ENCODE results near the gene RPTOR. TPM values are rescaled to one million over a fixed set of nuclear protein-coding genes. Genes with fewer than 3 reads are reported as not detected.

Gene RPTOR
- total RNA-seq, 4 donors from 2014 or later: 47.6 to 56.9 (median 55.4) TPM

DNA sequence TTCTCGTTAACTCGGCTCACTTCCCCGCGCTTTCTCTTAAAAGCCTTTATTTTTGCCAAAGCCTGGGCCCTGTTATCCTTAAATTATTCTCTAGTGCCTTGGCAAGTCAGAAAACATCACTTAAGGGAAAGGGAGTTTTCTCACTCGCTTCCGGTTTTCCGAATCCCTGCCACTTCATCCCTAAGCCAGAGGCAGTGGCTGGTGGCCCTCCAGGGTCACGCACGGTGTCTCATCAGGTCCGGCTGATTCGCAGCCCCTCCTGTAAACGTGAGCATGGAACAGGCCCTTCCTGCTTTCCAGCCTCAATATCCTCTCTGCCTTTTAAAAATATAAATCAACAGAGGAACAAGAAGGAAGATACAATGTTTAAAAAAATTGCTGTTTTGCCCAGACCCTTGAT lies 304.5 kb downstream of the RPTOR start:
- peaks cover 0 to 14% of the 10 kb centered on the region in 2 donors for H3K36me3 ChIP-seq

DNA sequence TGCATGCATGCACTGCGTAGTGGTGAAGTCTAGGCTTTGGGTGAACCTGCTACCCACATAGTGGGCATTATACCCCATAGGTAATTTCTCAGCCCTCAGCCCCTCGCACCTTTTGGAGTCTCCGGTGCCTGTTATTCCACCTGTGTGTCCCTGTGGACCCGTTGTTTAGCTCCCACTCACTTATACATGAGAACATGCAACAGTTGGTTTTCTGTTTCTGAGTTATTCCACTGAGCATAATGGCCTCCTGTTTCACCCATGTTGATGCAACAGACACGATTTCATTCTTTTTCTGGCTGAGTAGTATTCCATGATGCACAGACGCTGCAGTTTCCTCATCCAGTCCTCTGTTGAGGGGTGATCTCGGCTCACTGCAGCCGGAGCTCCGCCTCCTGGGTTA lies 305.5 kb downstream of the RPTOR start:
- ATAC-seq: no peak

More for the DNA sequence above, 304.5 kb downstream of the RPTOR start:
- Histone ChIP-seq H3K27me3 (no peaks in the 10 kb centered on the region), H3K4me1 (peaks cover 11 to 20% of the 10 kb centered on the region in 2 donors), H3K9me3 (no peaks in the 10 kb centered on the region), H3K27ac (no peak overlapping the region), H3K4me3 (no peak overlapping the region)
- intact Hi-C loops (cut with DNase I; ENCODE audit: low total_unique reads): no loop called here
- DNase-seq: peak in 1 of 2 donors; percentile 2
- TF ChIP-seq, protein P1, sequence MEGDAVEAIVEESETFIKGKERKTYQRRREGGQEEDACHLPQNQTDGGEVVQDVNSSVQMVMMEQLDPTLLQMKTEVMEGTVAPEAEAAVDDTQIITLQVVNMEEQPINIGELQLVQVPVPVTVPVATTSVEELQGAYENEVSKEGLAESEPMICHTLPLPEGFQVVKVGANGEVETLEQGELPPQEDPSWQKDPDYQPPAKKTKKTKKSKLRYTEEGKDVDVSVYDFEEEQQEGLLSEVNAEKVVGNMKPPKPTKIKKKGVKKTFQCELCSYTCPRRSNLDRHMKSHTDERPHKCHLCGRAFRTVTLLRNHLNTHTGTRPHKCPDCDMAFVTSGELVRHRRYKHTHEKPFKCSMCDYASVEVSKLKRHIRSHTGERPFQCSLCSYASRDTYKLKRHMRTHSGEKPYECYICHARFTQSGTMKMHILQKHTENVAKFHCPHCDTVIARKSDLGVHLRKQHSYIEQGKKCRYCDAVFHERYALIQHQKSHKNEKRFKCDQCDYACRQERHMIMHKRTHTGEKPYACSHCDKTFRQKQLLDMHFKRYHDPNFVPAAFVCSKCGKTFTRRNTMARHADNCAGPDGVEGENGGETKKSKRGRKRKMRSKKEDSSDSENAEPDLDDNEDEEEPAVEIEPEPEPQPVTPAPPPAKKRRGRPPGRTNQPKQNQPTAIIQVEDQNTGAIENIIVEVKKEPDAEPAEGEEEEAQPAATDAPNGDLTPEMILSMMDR (IDR thresholded peaks at IDR 0.05 in 4 of 5, conservative IDR thresholded peaks at IDR 0.05 in 1 of 5): no peak
- no peak for TF ChIP-seq POLR2A (IDR thresholded peaks at IDR 0.05)
- in situ Hi-C loops (cut with MboI; ENCODE audit: low sequenced_read_pairs in 4 of 4): no loop called here
- no peak for ATAC-seq

DNA sequence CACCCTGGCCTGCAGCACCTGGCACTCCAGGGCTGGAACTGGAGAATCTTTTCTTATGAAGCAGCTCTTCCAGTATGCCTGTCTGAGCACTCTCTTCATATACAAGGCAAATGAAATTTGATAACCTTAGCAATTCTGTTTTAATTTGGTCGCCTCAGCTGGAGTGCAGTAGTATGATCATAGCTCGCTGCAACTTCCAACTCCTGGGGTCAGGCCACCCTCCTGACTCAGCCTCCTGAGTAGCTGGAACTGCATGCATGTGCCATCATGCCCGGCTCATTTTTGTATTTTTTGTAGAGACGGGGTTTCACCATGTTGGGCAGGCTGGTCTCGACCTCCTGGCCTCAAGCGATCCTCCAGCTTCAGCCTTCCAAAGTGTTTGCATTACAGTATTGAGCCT lies 306.2 kb downstream of the RPTOR start:
- TF ChIP-seq, protein P1 (IDR thresholded peaks at IDR 0.05 in 4 of 5, conservative IDR thresholded peaks at IDR 0.05 in 1 of 5): no peak
- TF ChIP-seq POLR2A (IDR thresholded peaks at IDR 0.05): no peak
- Histone ChIP-seq H3K27me3 (no peaks in the 10 kb centered on the region), H3K27ac (peak overlapping the region in 3 of 4 donors; percentile 30 to 57 (median 34)), H3K4me1 (peaks cover 14 to 21% of the 10 kb centered on the region in 2 donors), H3K36me3 (peaks cover 0 to 14% of the 10 kb centered on the region in 2 donors), H3K4me3 (no peak overlapping the region), H3K9me3 (no peaks in the 10 kb centered on the region)
- DNase-seq: peak in 1 of 2 donors; percentile 13
- peak in 1 of 2 donors; percentile 27 for ATAC-seq
- in situ Hi-C loops (cut with MboI; ENCODE audit: low sequenced_read_pairs in 4 of 4) (no loop called here), intact Hi-C loops (cut with DNase I; ENCODE audit: low total_unique reads) (no loop called here)

More for the DNA sequence above, 305.5 kb downstream of the RPTOR start:
- Histone ChIP-seq H3K4me1 (peaks cover 8 to 14% of the 10 kb centered on the region in 2 donors), H3K27me3 (no peaks in the 10 kb centered on the region), H3K27ac (peak overlapping the region in 1 of 4 donors; percentile 57), H3K4me3 (no peak overlapping the region), H3K36me3 (peaks cover 0 to 14% of the 10 kb centered on the region in 2 donors), H3K9me3 (no peaks in the 10 kb centered on the region)
- no peak for TF ChIP-seq POLR2A (IDR thresholded peaks at IDR 0.05)
- TF ChIP-seq, protein P1 (IDR thresholded peaks at IDR 0.05 in 4 of 5, conservative IDR thresholded peaks at IDR 0.05 in 1 of 5): no peak
- peak in 1 of 2 donors; percentile 3 for DNase-seq
- in situ Hi-C loops (cut with MboI; ENCODE audit: low sequenced_read_pairs in 4 of 4): no loop called here
- intact Hi-C loops (cut with DNase I; ENCODE audit: low total_unique reads): no loop called here

DNA sequence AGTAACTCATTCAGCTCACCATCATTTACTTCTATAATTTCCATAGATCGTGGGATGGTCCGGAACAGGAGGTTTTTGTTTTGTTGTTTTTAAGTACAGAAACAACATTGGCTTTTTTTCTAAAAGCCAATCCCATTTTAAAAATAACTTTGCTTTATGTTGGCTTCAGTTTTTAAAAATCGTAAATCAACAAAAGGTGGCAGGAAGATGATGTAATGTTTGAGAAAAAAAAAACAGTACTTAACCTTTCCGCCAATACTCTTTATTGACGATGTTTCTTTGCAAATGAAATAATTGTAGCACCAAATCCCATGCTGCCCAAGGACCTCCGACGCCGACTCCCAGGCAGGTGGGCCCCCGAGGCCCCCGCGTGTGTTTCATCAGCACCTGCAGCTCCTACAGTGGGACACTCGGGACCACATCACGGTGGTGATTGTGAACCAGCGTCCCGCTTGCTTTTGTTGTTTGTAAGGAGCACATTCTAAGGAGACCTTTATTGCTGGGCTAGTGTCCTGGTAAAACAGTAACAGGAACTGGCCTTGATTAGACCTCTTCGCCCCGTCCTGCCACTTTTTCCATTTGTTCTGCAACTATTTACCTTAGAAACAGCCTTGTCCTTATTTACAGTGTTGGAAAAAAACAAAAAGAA lies 306.8 kb downstream of the RPTOR start:
- ATAC-seq (no peak), DNase-seq (peak in 1 of 2 donors; percentile 5)
- Histone ChIP-seq H3K36me3 (peaks cover 0 to 14% of the 10 kb centered on the region in 2 donors), H3K4me1 (peaks cover 19 to 26% of the 10 kb centered on the region in 2 donors), H3K27me3 (no peaks in the 10 kb centered on the region), H3K4me3 (no peak overlapping the region), H3K9me3 (no peaks in the 10 kb centered on the region), H3K27ac (peak overlapping the region in 2 of 4 donors; percentile 30 to 57)
- TF ChIP-seq, protein P1 (IDR thresholded peaks at IDR 0.05 in 4 of 5, conservative IDR thresholded peaks at IDR 0.05 in 1 of 5): no peak
- TF ChIP-seq POLR2A (IDR thresholded peaks at IDR 0.05): no peak
- intact Hi-C loops (cut with DNase I; ENCODE audit: low total_unique reads) (no loop called here), in situ Hi-C loops (cut with MboI; ENCODE audit: low sequenced_read_pairs in 4 of 4) (no loop called here)

Data from gastrocnemius medialis (tissue), 4 donors.